Activated CD4-positive, alpha-beta T cell treated with anti-CD3 and anti-CD28 coated beads, Interleukin-2, amount 50 U/mL, for 1 hour (primary cell): ENCODE measurements around the gene ZCCHC17.
"Not testable (repeated sequence)": the region's sequence is repeated elsewhere in the genome, so short reads cannot be mapped to it uniquely, and the experiment has no call there.

ENCODE experiments used
- DNase-seq: peaks from one replicate; pipeline ENCODE4 v3.0.0-alpha.2; 2020

The ZCCHC17 gene

GRCh38 chr1:31296486-31297276, at the start of gene ZCCHC17, which contains the start of gene SNRNP40:
Gene ZCCHC17, plus strand, starts transcription at chr1:31297032. Its CDS starts 13,067 bp downstream, at chr1:31310099.
Gene SNRNP40, minus strand, starts transcription at chr1:31296788. Its CDS starts 37 bp downstream, at chr1:31296751.
- peak; percentile 89 for DNase-seq

DNA sequence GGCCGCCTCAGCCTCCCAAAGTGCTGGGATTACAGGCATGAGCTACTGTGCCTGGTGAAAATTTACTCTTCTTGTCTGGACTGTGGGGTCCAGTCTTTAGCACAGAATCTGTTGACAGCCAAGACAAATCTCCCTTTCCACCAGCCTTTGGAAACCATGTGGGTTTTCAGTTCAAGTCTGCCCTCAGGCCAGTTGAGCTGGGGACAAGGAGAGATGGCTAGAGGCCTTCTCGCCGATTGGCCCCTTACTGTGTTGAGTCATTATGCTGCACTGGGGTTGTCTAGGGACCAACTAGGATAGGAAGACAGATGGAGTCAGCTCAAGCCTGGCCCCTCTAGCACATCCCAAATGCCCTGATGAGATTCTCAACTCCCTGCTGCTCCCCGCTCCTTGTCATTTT, 48.6 kb upstream of the ZCCHC17 start:
- no peak for DNase-seq

DNA sequence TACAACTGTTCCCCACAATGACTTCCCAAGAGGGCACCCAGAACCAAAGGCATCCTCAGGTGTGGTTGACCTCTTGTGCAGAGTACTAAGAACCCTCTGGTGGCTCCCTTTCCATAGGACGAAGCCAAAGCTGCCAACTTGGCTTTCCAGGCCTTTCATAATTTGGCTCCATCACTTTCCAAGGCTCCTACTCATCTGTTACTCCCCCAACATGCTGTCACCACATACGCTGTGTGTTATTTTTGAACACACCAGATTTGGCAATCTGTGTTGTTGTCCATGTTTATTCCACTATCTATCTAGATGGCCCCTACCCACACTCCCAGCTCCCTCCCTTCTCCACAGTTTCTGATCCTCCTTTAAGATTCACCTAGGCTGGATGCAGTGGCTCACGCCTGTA, 47.0 kb upstream of the ZCCHC17 start:
- no peak for DNase-seq

GRCh38 chr1:31257213-31257612, 39.6 kb upstream of the ZCCHC17 start:
- DNase-seq = no peak

- no peak for DNase-seq
Observed at GRCh38 chr1:31258581-31258980, 38.3 kb upstream of the ZCCHC17 start.

DNA sequence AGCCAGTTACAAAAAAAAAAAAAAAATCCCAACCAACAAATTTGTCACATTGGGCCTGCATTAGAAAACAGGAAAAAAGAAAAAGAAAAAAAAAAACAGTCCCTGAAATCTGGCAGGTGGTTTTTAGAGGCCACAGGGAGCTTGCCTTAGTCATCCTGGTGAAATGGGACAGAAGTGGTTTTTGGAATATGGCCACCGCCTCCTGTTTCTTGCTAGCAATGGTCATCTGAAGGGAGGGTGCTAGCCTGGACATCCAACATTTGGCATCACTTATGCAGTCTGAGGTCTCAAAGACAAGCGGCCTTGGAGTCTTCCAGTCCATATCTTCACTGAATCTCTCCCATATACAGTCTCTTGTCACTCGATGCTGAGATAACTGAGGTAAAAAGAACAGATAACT, 37.1 kb upstream of the ZCCHC17 start:
- no peak for DNase-seq

DNA sequence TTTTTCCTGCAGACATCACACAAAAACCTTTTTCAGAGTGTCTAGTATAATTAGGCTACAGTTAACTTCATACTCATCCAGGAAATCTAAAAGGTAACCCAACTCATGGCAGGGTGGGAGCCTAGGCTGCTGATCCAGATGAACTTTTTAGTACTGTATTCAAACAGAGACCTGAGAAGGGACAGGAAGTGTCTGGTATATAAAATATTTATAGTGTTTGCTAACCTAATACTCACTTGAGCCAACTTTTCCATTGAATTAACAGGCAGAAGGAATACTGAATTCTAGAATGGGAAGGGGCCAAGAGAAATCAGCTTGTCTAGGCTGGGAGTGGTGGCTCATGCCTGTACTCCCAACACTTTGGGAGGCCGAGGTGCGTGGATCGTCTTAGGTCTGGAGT, 34.9 kb upstream of the ZCCHC17 start:
- no peak for DNase-seq

GRCh38 chr1:31262393-31262792, 34.4 kb upstream of the ZCCHC17 start:
- not testable (repeated sequence) for DNase-seq

DNA sequence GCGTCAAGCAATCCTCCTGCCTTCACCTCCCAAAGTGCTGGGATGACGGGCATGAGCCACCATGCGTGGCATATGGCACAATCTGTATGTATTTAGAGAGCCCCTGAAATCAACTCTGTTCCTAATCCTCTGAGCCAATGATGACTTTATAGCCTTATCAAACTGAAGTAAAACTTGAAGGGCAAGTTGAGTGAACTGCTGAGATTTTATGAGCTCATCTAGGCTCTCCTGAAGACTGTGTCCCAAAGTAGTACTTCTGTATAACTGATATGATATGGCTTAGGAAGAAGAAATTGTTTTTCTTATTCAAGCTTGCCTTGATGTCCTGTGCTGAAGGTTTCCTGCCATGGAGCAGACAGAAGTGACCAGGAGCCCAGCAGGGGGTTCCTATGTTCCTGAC, 33.4 kb upstream of the ZCCHC17 start:
- no peak for DNase-seq

- DNase-seq = no peak
Observed at GRCh38 chr1:31264790-31265386, 31.9 kb upstream of the ZCCHC17 start.

GRCh38 chr1:31266547-31266946, 30.3 kb upstream of the ZCCHC17 start:
- no peak for DNase-seq

DNA sequence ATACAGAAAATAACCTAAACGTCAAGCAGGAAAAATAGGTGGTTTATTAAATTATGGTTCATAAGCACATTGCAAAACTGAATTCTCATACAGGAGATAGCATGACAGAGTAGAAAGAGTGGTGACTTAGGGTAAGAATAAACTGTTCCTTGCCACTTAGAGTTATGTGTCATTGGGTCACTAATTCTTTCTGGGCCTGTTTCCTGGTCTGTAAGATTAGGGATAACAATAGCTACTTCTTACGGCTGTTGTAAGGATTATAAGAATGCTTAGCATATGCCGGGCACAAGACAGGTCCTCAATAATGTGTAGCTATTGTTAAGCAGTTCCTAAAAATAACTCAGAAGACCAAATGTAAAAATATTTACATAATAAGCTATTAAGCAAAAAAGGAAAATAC, 24.5 kb upstream of the ZCCHC17 start:
- DNase-seq = no peak

- DNase-seq = no peak
Observed at GRCh38 chr1:31273619-31274018, 23.2 kb upstream of the ZCCHC17 start.

GRCh38 chr1:31282426-31282825, 14.4 kb upstream of the ZCCHC17 start:
- DNase-seq = not testable (repeated sequence)

DNA sequence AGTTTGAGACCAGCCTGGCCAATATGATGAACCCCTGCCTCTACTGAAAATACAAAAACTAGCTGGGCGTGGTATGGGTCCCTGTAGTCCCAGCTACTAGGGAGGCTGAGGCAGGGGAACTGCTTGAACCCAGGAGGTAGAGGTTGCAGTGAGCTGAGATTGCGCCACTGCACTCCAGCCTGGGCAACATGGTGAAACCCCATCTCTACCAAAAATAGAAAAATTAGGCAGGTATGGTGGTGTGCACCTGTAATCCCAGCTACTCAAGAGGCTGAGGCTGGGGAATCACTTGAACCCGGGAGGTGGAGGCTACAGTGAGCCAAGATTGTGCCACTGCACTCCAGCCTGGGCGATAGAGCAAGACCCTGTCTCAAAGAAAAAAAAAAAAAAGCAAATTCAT, 9.0 kb upstream of the ZCCHC17 start:
- not testable (repeated sequence) for DNase-seq

GRCh38 chr1:31289021-31289420, 7.8 kb upstream of the ZCCHC17 start:
- DNase-seq = no peak

GRCh38 chr1:31295874-31296485, 852 bp upstream of the ZCCHC17 start:
- no peak for DNase-seq

DNA sequence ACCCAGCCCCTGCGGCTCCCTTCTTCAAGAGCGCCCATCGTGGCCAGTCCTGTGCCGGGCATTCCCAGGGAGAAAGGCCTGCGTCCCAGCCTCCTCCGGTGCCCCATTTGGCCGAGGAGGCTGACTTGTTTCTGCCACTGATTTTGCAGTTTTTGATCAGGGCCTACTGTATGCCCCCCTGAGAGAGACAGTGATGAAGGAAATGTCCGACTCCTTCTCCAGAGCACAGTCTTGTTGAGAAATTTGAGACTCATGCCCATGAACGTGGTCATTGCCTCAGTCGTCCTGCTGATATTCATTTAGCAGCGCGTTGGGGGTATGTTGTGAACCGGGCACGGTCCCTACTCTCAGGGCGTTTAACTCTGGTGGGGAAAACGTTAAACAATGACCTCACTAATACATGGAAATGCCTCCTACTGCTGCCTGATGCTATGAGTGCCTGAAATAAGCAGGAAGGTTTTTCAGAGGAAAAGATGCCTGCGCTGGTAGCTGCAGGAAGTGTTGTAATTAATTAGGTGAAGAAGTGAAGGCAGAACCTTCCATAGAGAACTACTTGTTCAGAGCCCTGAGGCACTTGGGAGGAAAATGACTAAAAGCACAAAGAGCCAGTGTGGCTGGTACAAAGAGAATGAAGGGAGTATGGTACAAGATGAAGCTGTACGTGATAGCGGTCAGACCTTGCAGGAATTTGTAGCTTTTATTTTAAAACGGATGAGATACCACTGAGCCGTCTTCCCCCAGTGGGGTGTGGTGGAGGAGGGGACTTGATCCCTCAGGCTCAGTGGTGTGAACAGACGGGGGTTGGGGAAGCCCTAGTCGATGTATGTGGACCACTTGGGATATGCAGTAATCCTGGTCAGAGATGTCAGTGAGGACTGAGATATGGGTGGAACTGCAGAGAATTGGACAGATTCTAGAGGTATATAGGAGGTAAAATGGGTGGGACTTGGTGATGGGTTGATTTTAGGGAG, 730 bp downstream of the ZCCHC17 start:
- DNase-seq = no peak

GRCh38 chr1:31299365-31299764, 2.5 kb downstream of the ZCCHC17 start:
- no peak for DNase-seq

- no peak for DNase-seq
Observed at GRCh38 chr1:31300193-31300592, 3.4 kb downstream of the ZCCHC17 start.

- DNase-seq = no peak
Observed at GRCh38 chr1:31302709-31303441, 6.0 kb downstream of the ZCCHC17 start.

- no peak for DNase-seq
Observed at GRCh38 chr1:31306278-31306677, 9.4 kb downstream of the ZCCHC17 start.
